GM20000 (cell line): ENCODE data around the gene CD177.
"Not testable (repeated sequence)": the region's sequence is repeated elsewhere in the genome, so short reads cannot be mapped to it uniquely, and the experiment has no call there.

ENCODE experiments used
- DNase-seq: peaks from one replicate; pipeline ENCODE4 v3.0.0; 2012; ENCODE audit warnings: low spot score
- CTCF ChIP-seq: IDR thresholded peaks from 2 replicates; pipeline ENCODE4 v1.5.1; 2012; ENCODE audit warnings: mild to moderate bottlenecking, control low read depth; ENCODE audit errors: extremely low read depth, missing control alignments

The CD177 gene

GRCh38 chr19:43329989-43330388 is 23.5 kb upstream of the CD177 start:
- DNase-seq = no peak
- no peak for TF ChIP-seq CTCF

- no peak for DNase-seq
- no peak for TF ChIP-seq CTCF
Observed at GRCh38 chr19:43330726-43331434, 22.6 kb upstream of the CD177 start.

- no peak for DNase-seq
- no peak for TF ChIP-seq CTCF
Observed at GRCh38 chr19:43331435-43332010, 22.0 kb upstream of the CD177 start.

GRCh38 chr19:43332058-43332922 is 21.2 kb upstream of the CD177 start:
- no peak for TF ChIP-seq CTCF
- no peak for DNase-seq

GRCh38 chr19:43336508-43336907 is 17.0 kb upstream of the CD177 start:
- DNase-seq = not testable (repeated sequence)

- TF ChIP-seq CTCF = no peak
- DNase-seq = no peak
Observed at GRCh38 chr19:43337737-43338136, 15.7 kb upstream of the CD177 start.

- no peak for DNase-seq
Observed at GRCh38 chr19:43338530-43338929, 15.0 kb upstream of the CD177 start.

GRCh38 chr19:43339243-43339930 is 14.1 kb upstream of the CD177 start:
- DNase-seq = not testable (repeated sequence)

More at GRCh38 chr19:43338530-43338929, 15.0 kb upstream of the CD177 start:
- TF ChIP-seq CTCF = no peak

- not testable (repeated sequence) for DNase-seq
Observed at GRCh38 chr19:43340101-43340500, 13.4 kb upstream of the CD177 start.

- not testable (repeated sequence) for DNase-seq
Observed at GRCh38 chr19:43341098-43341497, 12.4 kb upstream of the CD177 start.

- DNase-seq = not testable (repeated sequence)
Observed at GRCh38 chr19:43342104-43342503, 11.4 kb upstream of the CD177 start.

- not testable (repeated sequence) for DNase-seq
Observed at GRCh38 chr19:43344347-43344925, 9.1 kb upstream of the CD177 start.
